PFSK-1 (cell line): ENCODE results near the gene NTN3.

Experiments used
- FOXP2 ChIP-seq: optimal IDR thresholded peaks from 2 replicates; pipeline ENCODE3; 2011; ENCODE audit warnings: borderline replicate concordance, control low read depth, inconsistent platforms; ENCODE audit not compliant: insufficient read depth; ENCODE audit errors: extremely low read length, extremely low read depth
- POLR2AphosphoS5 ChIP-seq: IDR thresholded peaks from 2 replicates; pipeline ENCODE4 v1.6.1; 2012; ENCODE audit warnings: low read depth, mild to moderate bottlenecking, control low read depth, low read length, moderate library complexity
- SIN3A ChIP-seq: IDR thresholded peaks from 2 replicates; pipeline ENCODE4 v1.6.1; 2012; ENCODE audit warnings: mild to moderate bottlenecking, low read length, moderate library complexity, borderline replicate concordance; ENCODE audit not compliant: insufficient read depth
- TAF1 ChIP-seq: IDR thresholded peaks from 2 replicates; pipeline ENCODE4 v1.6.1; 2012; ENCODE audit warnings: low read length, control low read depth, borderline replicate concordance; ENCODE audit not compliant: insufficient read depth
- TF ChIP-seq, protein P1 (sequence below), 2 experiments: IDR thresholded peaks; 2 replicates each; pipeline versions ENCODE4 v1.6.1 to v1.8.0; 2011 to 2012; ENCODE audit warnings: low read depth in 2 of 2, low read length in 2 of 2, control low read depth in 1 of 2, inconsistent platforms in 1 of 2, mild to moderate bottlenecking in 1 of 2, moderate library complexity in 1 of 2; ENCODE audit not compliant: insufficient read depth in 1 of 2

NTN3 gene

GRCh38 chr16:2482708-2483534 lies 11.8 kb downstream of the NTN3 start:
- TF ChIP-seq SIN3A (no peak), FOXP2 (no peak)

- TF ChIP-seq SIN3A (no peak), POLR2AphosphoS5 (no peak), TAF1 (no peak), FOXP2 (no peak)
- TF ChIP-seq, protein P1, sequence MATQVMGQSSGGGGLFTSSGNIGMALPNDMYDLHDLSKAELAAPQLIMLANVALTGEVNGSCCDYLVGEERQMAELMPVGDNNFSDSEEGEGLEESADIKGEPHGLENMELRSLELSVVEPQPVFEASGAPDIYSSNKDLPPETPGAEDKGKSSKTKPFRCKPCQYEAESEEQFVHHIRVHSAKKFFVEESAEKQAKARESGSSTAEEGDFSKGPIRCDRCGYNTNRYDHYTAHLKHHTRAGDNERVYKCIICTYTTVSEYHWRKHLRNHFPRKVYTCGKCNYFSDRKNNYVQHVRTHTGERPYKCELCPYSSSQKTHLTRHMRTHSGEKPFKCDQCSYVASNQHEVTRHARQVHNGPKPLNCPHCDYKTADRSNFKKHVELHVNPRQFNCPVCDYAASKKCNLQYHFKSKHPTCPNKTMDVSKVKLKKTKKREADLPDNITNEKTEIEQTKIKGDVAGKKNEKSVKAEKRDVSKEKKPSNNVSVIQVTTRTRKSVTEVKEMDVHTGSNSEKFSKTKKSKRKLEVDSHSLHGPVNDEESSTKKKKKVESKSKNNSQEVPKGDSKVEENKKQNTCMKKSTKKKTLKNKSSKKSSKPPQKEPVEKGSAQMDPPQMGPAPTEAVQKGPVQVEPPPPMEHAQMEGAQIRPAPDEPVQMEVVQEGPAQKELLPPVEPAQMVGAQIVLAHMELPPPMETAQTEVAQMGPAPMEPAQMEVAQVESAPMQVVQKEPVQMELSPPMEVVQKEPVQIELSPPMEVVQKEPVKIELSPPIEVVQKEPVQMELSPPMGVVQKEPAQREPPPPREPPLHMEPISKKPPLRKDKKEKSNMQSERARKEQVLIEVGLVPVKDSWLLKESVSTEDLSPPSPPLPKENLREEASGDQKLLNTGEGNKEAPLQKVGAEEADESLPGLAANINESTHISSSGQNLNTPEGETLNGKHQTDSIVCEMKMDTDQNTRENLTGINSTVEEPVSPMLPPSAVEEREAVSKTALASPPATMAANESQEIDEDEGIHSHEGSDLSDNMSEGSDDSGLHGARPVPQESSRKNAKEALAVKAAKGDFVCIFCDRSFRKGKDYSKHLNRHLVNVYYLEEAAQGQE (IDR thresholded peaks at IDR 0.05; ENCODE audit: insufficient read depth in 1 of 2, low read depth in 2 of 2, low read length in 2 of 2) = no peak
Observed at GRCh38 chr16:2483939-2484897, 13.1 kb downstream of the NTN3 start.

DNA sequence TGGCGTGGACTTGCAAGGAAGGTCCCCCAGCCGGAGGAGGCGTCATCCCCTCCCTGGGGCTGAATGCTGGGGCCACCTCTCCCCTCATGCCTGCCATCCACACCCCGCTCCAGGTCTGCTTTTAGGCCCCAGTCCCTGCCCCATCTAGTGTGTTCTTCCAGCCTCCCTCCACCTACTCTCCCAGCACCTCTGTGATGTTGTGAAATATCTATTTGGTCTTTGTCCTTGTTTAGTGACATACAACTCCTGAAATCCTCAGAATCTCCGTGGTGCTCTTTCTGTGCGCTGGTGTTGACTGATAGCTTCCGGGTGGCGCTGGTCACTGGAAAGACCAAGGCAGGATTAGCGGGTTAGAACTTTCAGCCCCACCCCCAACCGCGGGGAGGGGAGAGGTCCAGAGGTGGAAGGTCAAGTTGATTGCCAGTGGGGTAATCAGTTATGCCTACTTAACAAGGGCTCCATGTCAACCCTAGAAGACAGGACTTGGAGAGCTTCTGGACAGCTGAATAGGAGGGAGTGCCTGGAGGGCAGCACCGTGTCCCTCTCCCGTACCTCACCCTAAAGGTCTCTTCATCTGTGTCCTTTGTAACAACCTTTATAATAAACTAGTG lies 13.9 kb downstream of the NTN3 start:
- TF ChIP-seq FOXP2 = no peak
- TF ChIP-seq POLR2AphosphoS5 = no peak
- TF ChIP-seq SIN3A = no peak
- TF ChIP-seq, protein P1 (IDR thresholded peaks at IDR 0.05; ENCODE audit: insufficient read depth in 1 of 2, low read depth in 2 of 2, low read length in 2 of 2) = no peak
- TF ChIP-seq TAF1 = no peak

DNA sequence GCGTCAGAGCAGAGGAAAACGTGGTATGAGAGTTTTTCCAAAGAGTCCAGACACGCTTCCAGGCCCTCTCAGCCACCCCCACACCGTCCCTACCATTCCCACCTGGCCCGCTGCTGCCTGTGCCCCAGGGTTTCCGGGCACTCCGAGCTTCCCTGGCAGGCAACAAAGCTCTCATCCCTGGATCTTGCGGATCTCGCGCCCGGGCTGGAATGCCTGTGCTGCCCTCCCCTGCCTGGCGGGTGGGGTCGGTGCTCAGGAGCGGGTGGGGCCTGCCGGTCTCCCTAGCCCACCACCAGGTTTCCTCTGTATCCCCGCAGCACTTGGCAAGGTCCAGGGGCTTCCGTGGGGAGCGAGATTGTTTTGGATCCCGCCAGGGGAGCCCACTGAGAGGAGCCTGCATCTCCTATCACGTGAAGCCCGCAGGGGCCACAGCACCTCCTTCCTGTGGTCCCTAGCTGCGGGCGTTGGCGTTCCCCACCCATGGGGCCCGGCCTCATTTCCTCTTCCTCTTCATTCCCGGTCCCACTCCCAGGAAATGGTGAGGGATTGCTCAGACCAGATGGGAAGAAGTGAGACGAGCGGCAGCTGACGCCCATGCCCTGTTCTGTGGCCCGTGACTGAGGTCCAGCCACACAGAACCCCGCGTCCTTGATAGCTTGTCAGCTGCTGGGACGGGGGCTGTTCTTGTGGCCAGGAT lies 14.9 kb downstream of the NTN3 start:
- TF ChIP-seq, protein P1 (IDR thresholded peaks at IDR 0.05; ENCODE audit: insufficient read depth in 1 of 2, low read depth in 2 of 2, low read length in 2 of 2) = no peak

DNA sequence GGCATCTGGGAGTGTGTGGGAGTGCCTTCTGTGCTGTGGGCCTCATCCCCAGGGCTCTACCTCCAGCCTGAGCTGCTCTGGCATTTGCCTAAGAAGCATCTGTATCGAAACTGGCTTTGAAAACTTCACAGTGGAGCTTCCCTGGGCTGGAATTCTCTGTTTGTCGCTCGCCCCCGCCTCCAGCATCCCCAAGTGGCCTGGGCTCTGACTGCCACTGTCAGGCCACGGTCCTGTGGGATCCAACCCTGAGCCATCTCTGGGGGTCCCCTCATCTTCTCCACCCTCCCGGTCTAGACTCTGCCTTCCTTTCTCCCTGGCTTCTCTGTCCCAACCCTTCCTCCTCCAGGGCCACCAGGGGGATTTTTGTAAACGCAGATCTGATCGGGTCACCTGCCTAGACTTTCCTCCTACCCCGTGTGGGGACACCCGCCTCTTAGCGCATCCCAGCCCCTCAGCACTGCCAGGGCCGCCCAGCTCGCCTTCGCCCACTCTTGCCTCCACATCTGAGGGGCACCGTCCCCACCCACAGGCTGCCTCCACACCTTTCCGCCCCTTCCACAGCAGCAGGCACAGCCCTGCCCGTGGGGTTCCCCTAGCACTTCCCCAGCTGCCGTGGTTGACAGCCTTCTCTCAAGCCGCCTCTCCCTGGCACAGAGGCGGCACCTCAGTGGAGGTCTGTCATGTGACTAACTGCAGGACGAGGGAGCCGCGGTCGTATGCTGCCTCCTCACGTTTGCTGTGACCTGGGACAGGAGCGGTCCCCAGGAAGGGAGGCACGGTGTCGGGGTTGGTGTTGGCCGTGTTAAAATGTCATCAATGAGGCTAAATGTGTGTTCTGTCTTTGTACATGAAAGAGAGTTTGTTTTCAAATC lies 15.8 kb downstream of the NTN3 start:
- no peak for TF ChIP-seq POLR2AphosphoS5
- TF ChIP-seq, protein P1 (IDR thresholded peaks at IDR 0.05; ENCODE audit: insufficient read depth in 1 of 2, low read depth in 2 of 2, low read length in 2 of 2) = no peak
- TF ChIP-seq TAF1 = no peak
- no peak for TF ChIP-seq SIN3A
- TF ChIP-seq FOXP2 = no peak
